Endothelial cell of umbilical vein (primary cell): ENCODE measurements around the gene MACO1.

Experiments used
- EZH2 ChIP-seq: IDR thresholded peaks from 2 replicates; pipeline ENCODE4 v1.6.1; 2012; ENCODE audit warnings: borderline replicate concordance, low read depth, mild to moderate bottlenecking, moderate library complexity, low read length, inconsistent platforms; ENCODE audit not compliant: severe bottlenecking
- MYC ChIP-seq: IDR thresholded peaks from one replicate; pipeline ENCODE4 v1.6.1; 2011; ENCODE audit warnings: mild to moderate bottlenecking, low read depth, low read length
- POLR2A ChIP-seq: IDR thresholded peaks from 2 replicates; pipeline ENCODE4 v1.6.1; 2012; ENCODE audit warnings: low read depth, mild to moderate bottlenecking, control low read depth, low read length
- POLR2AphosphoS5 ChIP-seq: IDR thresholded peaks from 2 replicates; pipeline ENCODE4 v1.6.1; 2012; ENCODE audit warnings: low read depth, mild to moderate bottlenecking, control low read depth, low read length, moderate library complexity; ENCODE audit not compliant: insufficient read depth
- TF ChIP-seq, protein P1 (sequence below), 2 donors: IDR thresholded peaks; 1 replicate in 1 of 2; 2 replicates in 1 of 2; pipeline ENCODE4 v1.5.1; 2011; ENCODE audit warnings: low read length in 2 of 2, mild to moderate bottlenecking in 2 of 2, moderate library complexity in 2 of 2, control low read depth in 1 of 2, inconsistent platforms in 1 of 2, low read depth in 1 of 2; ENCODE audit not compliant: insufficient read depth in 1 of 2; ENCODE audit errors: extremely low read depth in 1 of 2
- TF ChIP-seq, protein P2 (sequence below): IDR thresholded peaks from 2 replicates; pipeline ENCODE4 v1.6.1; 2011; ENCODE audit not compliant: insufficient read depth, insufficient read length

DNA sequence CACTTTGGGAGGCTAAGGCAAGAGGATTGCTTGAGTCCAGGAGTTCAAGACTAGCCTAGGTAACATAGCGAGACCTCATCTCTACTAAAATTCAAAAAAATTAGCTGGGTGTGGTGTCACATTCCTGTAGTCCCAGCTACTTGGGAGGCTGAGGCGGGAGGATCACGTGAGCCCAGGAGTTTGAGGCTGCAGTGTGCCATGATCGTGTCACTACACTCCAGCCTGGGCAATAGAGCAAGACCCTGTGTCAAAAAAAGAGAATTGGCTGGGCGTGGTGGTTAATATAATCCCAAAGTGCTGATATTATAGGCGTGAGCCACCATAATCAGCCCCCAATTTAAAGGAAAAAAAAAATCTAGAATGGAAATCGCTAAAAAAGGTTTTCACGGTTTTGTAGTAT lies 7.0 kb downstream of the MACO1 start:
- TF ChIP-seq, protein P1, sequence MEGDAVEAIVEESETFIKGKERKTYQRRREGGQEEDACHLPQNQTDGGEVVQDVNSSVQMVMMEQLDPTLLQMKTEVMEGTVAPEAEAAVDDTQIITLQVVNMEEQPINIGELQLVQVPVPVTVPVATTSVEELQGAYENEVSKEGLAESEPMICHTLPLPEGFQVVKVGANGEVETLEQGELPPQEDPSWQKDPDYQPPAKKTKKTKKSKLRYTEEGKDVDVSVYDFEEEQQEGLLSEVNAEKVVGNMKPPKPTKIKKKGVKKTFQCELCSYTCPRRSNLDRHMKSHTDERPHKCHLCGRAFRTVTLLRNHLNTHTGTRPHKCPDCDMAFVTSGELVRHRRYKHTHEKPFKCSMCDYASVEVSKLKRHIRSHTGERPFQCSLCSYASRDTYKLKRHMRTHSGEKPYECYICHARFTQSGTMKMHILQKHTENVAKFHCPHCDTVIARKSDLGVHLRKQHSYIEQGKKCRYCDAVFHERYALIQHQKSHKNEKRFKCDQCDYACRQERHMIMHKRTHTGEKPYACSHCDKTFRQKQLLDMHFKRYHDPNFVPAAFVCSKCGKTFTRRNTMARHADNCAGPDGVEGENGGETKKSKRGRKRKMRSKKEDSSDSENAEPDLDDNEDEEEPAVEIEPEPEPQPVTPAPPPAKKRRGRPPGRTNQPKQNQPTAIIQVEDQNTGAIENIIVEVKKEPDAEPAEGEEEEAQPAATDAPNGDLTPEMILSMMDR (IDR thresholded peaks at IDR 0.05; ENCODE audit: extremely low read depth in 1 of 2, insufficient read depth in 1 of 2, low read depth in 1 of 2, low read length in 2 of 2), result no peak
- no peak for TF ChIP-seq POLR2A
- TF ChIP-seq POLR2AphosphoS5, result no peak
- TF ChIP-seq MYC, result no peak
- TF ChIP-seq EZH2, result no peak
- TF ChIP-seq, protein P2, sequence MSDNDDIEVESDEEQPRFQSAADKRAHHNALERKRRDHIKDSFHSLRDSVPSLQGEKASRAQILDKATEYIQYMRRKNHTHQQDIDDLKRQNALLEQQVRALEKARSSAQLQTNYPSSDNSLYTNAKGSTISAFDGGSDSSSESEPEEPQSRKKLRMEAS, result no peak
